HUES6 (cell line): ENCODE results near the gene DPYSL4.

Source experiments
- H3K27ac ChIP-seq: 2 replicates; pipeline ENCODE4 v1.7.0; 2013; ENCODE audit warnings: low read depth, mild to moderate bottlenecking, low read length, inconsistent platforms
- H3K27me3 ChIP-seq: 2 replicates; pipeline ENCODE4 v1.6.1; 2013; ENCODE audit warnings: low read length; ENCODE audit not compliant: control insufficient read depth, insufficient read depth
- H3K36me3 ChIP-seq: 2 replicates; pipeline ENCODE4 v1.6.1; 2013; ENCODE audit warnings: low read length; ENCODE audit not compliant: control insufficient read depth, insufficient read depth
- H3K4me1 ChIP-seq: 2 replicates; pipeline ENCODE4 v1.6.1; 2013; ENCODE audit warnings: low read length; ENCODE audit not compliant: control insufficient read depth, insufficient read depth
- H3K4me3 ChIP-seq: 2 replicates; pipeline ENCODE4 v1.5.1; 2013; ENCODE audit warnings: low read depth, low read length
- H3K9ac ChIP-seq: one replicate; pipeline ENCODE4 v1.6.1; 2013; ENCODE audit warnings: mild to moderate bottlenecking, low read length
- H3K9me3 ChIP-seq: 2 replicates; pipeline ENCODE4 v1.6.1; 2013; ENCODE audit warnings: low read depth, low read length; ENCODE audit not compliant: control insufficient read depth, insufficient read depth

The DPYSL4 gene

DNA sequence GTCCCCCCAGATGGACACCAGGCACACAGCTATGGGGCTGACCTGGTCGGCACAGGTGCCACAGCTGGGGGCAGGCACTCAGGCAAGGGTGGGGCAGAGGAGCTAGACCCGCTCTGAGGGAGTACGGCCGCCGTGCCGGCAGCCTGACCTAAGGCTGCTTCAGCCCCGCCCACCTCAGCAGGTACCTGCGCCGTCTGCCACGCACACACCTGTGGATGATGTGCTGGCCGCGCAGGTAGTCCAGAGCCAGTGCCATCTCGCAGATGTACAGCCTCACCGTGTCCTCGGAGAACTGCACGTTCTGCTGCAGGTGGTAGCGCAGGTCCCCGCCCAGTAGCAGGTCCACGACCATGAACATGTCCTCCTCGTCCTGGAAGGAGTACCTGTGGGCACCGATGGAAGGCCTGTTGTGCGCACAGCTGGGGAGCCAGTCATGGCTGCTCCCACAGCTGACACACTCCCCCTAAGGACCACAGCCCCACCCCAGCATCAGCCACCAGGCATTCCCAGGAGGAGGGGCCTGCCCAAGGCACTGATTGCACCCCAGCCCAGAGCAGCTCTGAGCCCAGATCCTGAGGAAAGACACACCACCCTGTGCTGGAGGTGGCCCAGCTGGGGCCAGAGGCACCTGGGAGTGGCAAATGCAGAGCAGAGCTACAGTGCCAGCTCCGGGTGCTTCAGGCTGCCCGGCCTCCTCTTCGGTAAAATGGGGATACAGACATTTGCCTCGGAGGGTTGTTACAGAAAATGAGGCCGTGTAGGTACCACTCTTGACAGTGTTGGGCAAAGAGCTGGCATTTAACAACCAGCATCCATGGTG, 40.0 kb downstream of the DPYSL4 start:
- no peaks in the 10 kb centered on the region for H3K27me3 ChIP-seq
- H3K4me3 ChIP-seq: no peak overlapping the region
- peaks cover 15% of the 10 kb centered on the region for H3K4me1 ChIP-seq
- no peaks in the 10 kb centered on the region for H3K9me3 ChIP-seq
- no peak overlapping the region for H3K27ac ChIP-seq
- H3K36me3 ChIP-seq: no peaks in the 10 kb centered on the region; the same call in 1 of the 2 replicates
- H3K9ac ChIP-seq: no peak overlapping the region

DNA sequence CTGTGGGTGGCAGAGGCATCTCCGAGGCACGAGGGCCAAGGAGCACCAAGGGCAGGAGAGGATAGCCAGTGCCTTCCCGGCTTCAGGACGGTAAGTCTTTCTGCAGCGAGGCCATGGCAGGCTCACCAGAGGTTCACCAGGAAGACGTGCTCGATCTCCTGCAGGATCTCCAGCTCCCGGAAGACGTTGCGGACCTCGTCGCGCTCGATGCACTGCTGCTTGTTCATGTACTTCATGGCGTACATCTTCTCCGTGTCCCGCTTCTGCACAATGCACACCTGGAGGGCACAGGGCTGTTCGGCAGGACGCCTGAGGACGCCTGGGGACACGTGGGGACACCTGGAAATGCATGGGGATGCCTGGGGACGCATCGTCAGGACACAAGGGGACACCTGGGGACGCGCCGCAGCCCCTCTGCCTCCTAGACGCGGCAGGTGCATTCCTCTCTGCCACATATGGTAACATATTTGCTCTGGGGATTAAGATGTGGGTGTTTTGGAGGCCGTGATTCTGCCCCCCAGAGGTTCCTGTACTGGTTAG, 41.2 kb downstream of the DPYSL4 start:
- Histone ChIP-seq H3K4me3 (no peak overlapping the region), H3K27me3 (no peaks in the 10 kb centered on the region), H3K4me1 (peaks cover 15% of the 10 kb centered on the region), H3K9me3 (no peaks in the 10 kb centered on the region), H3K9ac (no peak overlapping the region), H3K27ac (no peak overlapping the region), H3K36me3 (no peaks in the 10 kb centered on the region; the same call in 1 of the 2 replicates)

DNA sequence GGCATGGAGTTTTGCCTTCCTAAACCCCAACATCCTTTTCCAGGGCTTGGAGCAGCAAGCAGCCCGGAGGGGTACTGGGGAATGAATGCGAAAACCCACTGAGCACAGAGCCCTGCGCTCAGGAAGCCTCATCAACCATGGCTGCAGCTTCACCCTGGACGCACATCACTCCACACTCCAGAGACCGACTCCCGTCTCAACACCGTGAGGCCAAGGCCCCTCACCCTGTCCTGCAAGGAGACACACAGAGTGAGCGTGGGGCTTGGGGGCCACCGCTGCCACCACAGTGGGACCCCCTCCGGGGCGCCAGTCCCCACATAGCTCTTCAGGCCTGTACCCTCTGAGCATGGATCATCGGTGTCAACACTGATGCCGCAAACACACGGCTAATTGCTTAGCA, 41.9 kb downstream of the DPYSL4 start:
- H3K4me1 ChIP-seq: peaks cover 15% of the 10 kb centered on the region
- no peak overlapping the region for H3K9ac ChIP-seq
- H3K27me3 ChIP-seq: no peaks in the 10 kb centered on the region
- H3K36me3 ChIP-seq: no peaks in the 10 kb centered on the region; the same call in 1 of the 2 replicates
- no peaks in the 10 kb centered on the region for H3K9me3 ChIP-seq
- no peak overlapping the region for H3K27ac ChIP-seq
- H3K4me3 ChIP-seq: no peak overlapping the region

DNA sequence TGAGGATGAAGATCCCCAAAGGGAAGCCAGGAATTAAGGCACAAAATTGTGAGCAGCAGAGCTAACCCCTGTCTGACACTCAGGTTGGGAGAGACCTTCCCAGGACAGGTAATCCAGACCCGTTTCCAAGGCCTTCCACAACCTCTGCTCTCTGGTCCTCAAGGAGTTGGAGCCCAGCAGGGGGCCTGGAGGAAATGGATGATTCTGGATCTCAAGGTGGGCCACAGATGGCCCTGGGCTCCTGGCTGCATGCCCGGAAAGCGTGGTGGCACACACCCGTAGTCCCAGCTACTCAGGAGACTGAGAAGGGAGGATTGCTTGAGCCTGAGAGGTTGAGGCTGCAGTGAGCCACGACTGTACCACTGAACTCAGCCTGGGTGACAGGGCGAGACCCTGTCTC, 42.3 kb downstream of the DPYSL4 start:
- H3K9ac ChIP-seq: no peak overlapping the region

DNA sequence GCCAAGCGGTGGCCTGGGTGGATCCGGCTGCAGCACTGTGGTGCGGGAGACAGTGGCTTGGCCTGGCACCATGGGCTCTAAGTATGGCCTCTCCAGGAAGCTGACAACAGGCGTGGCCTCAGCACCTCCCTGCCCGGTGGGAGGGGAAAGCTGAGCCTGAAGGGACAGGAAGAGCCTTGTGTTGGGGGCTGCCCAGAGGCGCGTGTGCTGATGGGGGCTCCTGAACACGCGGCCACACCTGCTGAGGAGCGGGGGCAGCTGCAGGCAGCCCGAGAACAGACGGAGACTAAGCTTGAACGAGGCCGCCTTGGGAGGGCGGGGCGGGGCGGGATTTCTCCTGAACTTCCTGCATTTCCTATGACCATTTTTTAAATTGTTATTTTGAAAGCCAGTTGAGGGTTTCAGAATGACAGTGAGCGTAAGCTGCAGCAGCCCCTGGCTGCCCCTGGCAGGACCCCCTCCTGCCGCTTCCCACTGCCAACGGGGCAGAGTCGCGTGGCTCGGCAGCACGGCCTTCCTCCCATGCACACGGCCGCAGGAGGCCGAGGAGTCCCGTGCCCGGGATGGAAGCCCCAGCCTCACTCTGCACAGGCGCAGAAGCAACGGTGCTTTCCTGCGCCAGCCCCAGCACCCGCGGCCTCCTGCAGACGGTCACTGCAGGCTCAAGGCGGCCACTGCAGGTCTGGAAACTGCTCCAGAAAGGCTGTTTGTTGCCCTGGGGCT, 43.2 kb downstream of the DPYSL4 start:
- Histone ChIP-seq H3K27ac (no peak overlapping the region), H3K27me3 (no peaks in the 10 kb centered on the region), H3K4me3 (no peak overlapping the region)

More for the DNA sequence above, 42.3 kb downstream of the DPYSL4 start:
- Histone ChIP-seq H3K4me3 (no peak overlapping the region), H3K36me3 (no peaks in the 10 kb centered on the region; the same call in 1 of the 2 replicates), H3K27me3 (no peaks in the 10 kb centered on the region), H3K27ac (no peak overlapping the region), H3K4me1 (peaks cover 15% of the 10 kb centered on the region), H3K9me3 (no peaks in the 10 kb centered on the region)

DNA sequence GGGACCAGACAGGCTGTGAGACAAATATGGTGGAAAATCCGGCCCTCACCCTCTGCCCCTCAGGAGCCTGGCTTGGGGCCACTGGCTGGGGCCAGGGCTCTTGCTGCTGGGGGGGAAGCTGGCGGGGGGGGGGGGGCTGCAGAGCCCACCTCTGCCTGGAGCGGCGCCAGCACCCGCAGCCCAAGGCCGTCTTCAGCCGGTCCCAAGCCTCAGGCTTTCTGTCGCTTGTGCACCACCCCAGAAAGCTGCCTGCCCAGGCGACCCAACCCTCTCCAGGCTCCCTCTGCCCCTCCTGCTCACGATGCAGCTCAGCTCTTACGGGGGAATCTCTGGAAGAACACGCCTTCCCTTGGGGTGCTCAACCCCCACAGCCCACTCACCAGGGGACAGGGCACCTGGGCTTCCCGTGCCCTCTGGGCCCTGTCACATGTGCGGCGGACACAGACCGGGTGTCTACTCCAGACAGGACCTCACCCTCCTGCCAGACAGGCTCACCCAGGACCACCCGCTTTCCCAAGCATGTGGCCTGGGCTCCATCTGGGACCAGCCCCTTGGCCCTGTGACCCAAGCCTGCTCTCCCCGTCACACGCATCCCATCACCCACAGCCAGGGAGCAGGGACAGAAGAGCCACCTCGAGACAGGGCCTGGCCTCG, 43.9 kb downstream of the DPYSL4 start:
- H3K9ac ChIP-seq: no peak overlapping the region
- H3K4me1 ChIP-seq: peaks cover 15% of the 10 kb centered on the region
- no peaks in the 10 kb centered on the region for H3K27me3 ChIP-seq
- no peaks in the 10 kb centered on the region for H3K9me3 ChIP-seq
- peaks cover 3% of the 10 kb centered on the region; the same call in 1 of the 2 replicates for H3K36me3 ChIP-seq
- no peak overlapping the region for H3K4me3 ChIP-seq
- H3K27ac ChIP-seq: no peak overlapping the region

More for the DNA sequence above, 43.2 kb downstream of the DPYSL4 start:
- Histone ChIP-seq H3K36me3 (peaks cover 3% of the 10 kb centered on the region; the same call in 1 of the 2 replicates), H3K9me3 (no peaks in the 10 kb centered on the region), H3K4me1 (peaks cover 15% of the 10 kb centered on the region), H3K9ac (no peak overlapping the region)

DNA sequence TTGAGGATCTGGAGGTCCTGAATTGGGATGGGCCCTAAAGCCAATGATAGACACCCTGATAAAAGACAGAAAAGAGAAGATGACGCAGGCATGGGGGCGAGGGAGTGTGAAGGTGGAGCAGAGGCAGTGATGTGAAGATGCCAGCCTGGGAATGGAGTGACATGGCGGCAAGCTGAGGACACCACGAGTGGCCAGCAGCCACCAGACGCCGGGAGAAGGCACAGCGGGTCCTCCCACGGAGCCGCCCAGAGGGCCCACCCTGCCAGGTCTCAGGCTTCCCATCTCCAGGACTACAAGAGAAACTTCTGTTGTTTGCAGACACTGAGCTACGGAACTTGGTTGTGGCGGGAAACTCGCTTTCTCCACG, 44.9 kb downstream of the DPYSL4 start:
- no peak overlapping the region for H3K27ac ChIP-seq

DNA sequence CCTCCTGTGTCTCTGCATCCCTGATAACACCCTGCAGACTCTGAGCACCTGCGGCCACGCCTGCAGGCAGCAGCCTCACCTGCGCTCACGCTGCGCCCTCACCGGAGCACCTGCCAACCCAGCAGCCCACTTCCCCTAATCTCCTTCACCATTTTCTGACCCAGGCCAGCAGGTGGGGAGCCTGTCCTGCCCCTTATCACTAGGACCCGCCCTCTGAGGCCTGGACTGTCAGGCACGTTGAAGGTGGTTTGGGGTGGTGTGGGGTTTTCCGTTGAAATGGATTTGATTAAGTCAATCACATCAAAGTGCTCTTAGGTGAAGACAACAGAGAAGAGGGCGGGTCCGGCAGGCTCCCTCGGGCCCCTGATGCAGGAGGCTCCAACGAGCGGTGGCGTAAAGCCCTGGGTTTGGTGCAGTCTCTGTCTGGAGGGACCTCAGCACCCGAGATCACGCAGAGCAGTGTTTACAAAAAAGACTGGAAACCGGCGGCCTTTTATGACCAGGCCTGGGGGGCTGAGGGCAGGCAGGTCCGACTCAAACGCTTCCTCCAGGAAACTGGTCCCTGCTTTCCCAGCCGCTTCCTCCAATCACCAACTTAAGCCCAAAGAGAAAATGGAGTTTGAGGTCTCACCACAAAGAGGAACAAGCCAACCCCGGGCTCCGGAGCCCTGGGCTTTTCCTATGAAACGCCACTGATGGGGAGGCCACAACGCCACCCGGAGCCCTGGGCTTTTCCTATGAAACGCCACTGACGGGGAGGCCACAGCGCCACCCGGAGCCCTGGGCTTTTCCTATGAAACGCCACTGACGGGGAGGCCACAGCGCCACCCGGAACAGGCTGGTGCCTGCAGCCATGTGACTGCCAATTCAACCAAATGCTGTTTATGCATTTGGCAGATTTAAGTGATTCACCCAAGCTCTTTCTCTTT, 45.5 kb downstream of the DPYSL4 start:
- Histone ChIP-seq H3K27me3 (no peaks in the 10 kb centered on the region), H3K27ac (no peak overlapping the region), H3K9ac (no peak overlapping the region), H3K4me3 (no peak overlapping the region), H3K9me3 (no peaks in the 10 kb centered on the region), H3K36me3 (peaks cover 3% of the 10 kb centered on the region; the same call in 1 of the 2 replicates), H3K4me1 (peaks cover 15% of the 10 kb centered on the region)

More for the DNA sequence above, 44.9 kb downstream of the DPYSL4 start:
- Histone ChIP-seq H3K36me3 (peaks cover 3% of the 10 kb centered on the region; the same call in 1 of the 2 replicates), H3K9ac (no peak overlapping the region), H3K4me1 (peaks cover 15% of the 10 kb centered on the region), H3K9me3 (no peaks in the 10 kb centered on the region), H3K27me3 (no peaks in the 10 kb centered on the region), H3K4me3 (no peak overlapping the region)

DNA sequence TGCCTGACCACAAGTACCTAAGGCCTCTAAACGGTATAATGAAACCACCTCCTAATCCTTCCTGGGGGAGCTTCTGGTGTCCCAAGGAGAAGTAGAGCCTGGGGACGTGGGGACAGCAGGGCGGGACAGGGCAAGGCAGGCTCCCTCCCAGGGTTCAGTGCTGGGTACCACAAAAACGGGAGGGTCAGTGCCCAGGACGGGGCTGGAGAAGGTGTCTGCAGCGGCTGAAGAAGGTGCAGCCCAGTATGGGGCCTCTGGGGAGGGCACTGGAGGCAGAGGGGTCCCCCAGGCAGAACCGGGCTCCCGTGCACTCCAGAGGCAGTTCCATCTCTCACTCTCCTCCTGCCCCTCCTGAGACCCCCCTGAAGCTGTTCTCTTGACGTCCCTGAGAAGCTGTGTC, 46.2 kb downstream of the DPYSL4 start:
- H3K27me3 ChIP-seq: no peaks in the 10 kb centered on the region
- H3K27ac ChIP-seq: no peak overlapping the region
- peaks cover 15% of the 10 kb centered on the region for H3K4me1 ChIP-seq

DNA sequence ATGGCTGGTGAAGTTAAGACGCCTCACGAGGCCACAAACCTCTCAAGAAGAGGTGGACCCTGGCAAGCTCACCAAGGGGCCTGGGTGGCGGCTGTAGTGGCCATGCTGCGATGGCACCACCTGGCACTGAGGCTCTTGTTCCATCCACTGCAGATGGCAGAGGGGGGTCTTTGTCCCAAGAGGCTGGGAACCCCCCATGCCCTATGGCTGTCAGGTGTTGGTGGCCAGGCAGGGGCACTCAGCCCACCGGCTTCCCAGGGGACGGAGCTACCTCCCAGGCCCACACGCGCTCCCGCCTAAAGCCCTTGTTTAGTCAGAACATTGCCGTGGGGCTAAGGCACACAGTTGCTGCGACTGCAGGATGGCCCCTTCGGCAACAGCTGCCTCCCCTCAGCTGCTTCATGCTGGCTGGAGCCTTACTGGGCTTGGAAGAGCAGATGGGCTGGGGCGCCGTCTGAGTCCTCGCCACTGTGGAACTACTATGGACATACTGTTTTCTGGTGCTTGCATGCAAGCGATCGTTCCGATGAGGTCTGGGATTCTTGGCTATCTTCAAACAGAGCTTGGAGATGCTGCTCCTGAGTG, 46.8 kb downstream of the DPYSL4 start:
- H3K4me3 ChIP-seq: no peak overlapping the region
- no peak overlapping the region for H3K27ac ChIP-seq
- no peak overlapping the region for H3K9ac ChIP-seq
- no peaks in the 10 kb centered on the region for H3K27me3 ChIP-seq
- H3K36me3 ChIP-seq: 0 out of 2 replicates have a peak, but pooled peaks cover 3% of the 10 kb centered on the region
- H3K4me1 ChIP-seq: peaks cover 19% of the 10 kb centered on the region
- no peaks in the 10 kb centered on the region for H3K9me3 ChIP-seq

More for the DNA sequence above, 46.2 kb downstream of the DPYSL4 start:
- H3K9me3 ChIP-seq: no peaks in the 10 kb centered on the region
- H3K4me3 ChIP-seq: no peak overlapping the region
- H3K9ac ChIP-seq: no peak overlapping the region
- H3K36me3 ChIP-seq: 0 out of 2 replicates have a peak, but pooled peaks cover 3% of the 10 kb centered on the region
